NCI-H2029 (cell line): ENCODE measurements around the gene PAM.
"Not testable (repeated sequence)": the region's sequence is repeated elsewhere in the genome, so short reads cannot be mapped to it uniquely, and the experiment has no call there.

Experiments
- DNase-seq: peaks from one replicate; lab custom pipeline; 2025; lab: John Stamatoyannopoulos, UW

Gene PAM

GRCh38 chr5:102903074-102903871 lies 148.2 kb downstream of the PAM start:
- peak; percentile 18 for DNase-seq

- no peak for DNase-seq
These were observed 150.0 kb downstream of the PAM start for GRCh38 chr5:102905056-102905455.

DNA sequence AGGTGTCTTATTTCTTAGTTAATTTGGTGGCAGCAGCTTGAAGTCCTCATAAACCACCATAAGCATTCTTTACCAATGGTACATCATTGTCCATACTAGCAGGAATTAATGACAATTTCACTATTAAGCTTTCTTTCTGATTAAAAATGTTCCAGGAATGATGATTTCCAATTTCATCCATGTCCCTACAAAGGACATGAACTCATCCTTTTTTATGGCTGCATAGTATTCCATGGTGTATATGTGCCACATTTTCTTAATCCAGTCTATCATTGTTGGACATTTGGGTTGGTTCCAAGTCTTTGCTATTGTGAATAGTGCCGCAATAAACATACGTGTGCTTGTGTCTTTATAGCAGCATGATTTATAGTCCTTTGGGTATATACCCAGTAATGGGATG lies 152.0 kb downstream of the PAM start:
- not testable (repeated sequence) for DNase-seq

DNA sequence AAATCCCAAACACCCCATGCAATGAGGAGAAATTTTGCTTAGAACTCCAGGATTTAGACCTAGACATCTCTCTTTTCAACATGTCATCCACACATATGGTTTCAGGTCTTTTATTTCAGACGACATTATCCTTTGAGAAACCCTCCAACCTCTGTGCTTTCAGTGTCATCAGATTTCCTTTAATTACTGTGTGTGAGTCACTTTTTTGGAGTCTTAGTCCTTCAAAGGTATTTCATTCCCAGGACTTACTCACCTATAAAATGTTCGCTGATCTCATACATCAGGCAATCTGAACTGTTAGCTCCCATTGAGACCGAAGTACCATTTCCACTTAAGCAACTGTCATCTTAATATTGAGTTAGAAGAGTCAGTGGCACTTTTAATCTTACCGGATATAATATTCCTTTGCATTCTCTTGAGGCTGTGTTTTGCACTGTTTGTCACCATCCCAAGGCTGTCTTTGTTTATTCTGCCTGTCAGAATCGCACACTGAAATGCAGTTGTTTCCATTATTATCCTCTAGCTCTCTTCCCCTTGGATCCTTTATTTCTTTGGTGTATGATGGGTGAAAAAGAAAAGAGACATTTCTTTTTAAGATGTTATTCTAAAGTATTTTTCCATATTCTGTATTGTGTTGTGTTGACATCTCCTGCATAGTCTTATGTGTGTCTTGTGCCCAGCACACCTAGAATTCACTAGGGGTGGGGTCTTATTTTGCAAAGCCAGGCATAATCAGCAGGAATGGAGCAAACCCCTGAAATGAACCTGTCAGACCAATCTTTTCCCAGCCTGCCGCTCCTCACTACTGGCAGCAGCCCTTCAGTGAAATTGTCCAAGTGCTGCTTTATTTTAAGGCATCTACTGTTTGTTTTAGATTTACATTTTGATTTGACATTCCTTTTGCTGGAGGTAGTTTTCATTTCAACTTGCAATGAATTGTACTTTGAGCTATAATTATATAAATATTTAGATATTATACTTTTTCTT lies 155.4 kb downstream of the PAM start:
- no peak for DNase-seq

GRCh38 chr5:102911973-102912372 lies 156.9 kb downstream of the PAM start:
- DNase-seq, result no peak

GRCh38 chr5:102916109-102916508 lies 161.0 kb downstream of the PAM start:
- DNase-seq, result no peak

DNA sequence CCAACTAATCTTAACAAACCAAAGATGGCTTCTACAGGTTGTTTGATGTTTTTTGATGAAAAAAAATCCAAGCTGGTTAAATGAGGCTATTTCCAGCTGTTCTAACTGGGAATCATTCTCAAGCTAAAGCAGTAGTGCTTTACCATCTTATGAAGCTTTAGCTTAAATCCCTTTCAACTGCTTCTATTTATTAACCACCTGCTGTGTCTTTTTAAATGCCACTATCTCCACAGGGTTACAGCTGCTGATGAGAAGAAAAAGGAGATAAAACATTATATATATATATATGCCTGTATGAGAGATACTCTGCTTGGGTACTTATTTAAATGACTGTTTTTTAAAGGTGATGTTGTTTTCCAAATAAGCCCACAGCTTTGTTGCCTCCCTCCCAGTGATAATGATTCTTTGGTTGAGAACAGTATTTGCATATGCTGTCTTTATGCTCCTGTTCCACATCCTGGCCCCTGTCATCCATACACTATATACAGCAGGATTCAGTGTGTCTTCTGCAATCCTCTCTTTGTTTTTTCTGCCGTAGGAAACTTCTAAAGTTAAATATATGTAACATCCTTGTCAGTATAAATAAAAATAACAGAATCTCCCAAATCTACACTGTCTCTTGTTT lies 164.0 kb downstream of the PAM start:
- DNase-seq, result no peak

DNA sequence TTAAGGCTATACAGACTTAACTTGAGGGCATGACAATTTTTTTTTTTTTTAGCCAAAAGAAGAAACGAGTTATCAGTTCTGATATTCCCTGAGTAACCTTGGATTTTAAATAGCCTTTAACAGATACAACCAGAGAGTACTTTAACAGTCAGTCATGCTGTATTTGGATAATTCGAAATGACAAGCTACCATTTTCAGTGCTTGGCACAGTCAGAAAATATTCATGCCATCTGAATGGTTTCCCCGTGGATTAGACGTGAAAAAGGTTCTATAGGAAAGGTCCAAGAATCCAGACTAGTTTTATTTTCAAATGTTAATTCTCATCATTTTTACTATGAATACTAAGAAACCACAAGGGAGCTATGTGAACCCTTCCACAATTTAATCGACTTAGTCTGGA lies 165.7 kb downstream of the PAM start:
- DNase-seq, result no peak

- no peak for DNase-seq
These were observed 166.4 kb downstream of the PAM start for GRCh38 chr5:102921341-102922044.

GRCh38 chr5:102922111-102922720 lies 167.1 kb downstream of the PAM start:
- DNase-seq, result no peak

GRCh38 chr5:102922799-102923477 lies 167.8 kb downstream of the PAM start:
- no peak for DNase-seq

DNA sequence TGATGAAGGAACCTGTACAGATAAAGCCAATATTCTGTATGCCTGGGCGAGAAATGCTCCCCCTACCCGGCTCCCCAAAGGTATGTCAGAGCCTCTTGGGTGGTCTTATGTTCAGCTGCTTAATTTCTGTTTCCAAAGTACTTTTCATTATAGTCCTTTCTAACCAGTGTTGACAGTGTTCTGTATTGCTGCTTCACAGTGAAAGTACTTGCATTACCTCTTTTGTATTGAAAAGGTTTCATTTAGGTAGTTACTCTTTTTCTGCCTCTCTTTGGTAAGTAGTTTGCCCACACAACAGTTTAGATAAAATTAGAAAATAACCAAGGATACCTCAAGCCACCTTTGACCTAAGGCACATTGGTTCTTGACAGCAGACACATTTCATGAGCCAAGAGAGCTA lies 169.9 kb downstream of the PAM start:
- no peak for DNase-seq

GRCh38 chr5:102927007-102927406 lies 171.9 kb downstream of the PAM start:
- DNase-seq, result no peak

GRCh38 chr5:102930244-102930643 lies 175.1 kb downstream of the PAM start:
- no peak for DNase-seq

GRCh38 chr5:102931085-102931725 lies 176.1 kb downstream of the PAM start:
- DNase-seq, result no peak

DNA sequence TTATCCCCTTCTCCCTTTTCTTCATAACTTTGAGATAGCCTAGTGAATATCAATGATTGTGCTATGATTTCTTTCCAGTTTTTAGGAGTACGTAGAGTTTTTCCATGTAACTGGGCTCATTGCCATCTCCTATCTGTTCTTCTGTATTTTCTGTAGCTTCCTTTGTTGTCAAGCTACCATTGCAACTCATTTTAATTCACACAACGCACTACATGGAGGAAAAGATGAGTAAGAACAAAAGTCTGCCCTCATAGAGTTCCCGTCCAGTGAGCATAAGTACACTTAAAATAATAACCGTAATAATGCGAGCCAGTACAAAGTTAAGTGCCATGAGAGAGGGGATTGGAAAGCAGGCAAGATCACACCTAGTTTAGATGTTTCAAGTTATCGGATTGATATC lies 177.7 kb downstream of the PAM start:
- DNase-seq, result no peak

DNA sequence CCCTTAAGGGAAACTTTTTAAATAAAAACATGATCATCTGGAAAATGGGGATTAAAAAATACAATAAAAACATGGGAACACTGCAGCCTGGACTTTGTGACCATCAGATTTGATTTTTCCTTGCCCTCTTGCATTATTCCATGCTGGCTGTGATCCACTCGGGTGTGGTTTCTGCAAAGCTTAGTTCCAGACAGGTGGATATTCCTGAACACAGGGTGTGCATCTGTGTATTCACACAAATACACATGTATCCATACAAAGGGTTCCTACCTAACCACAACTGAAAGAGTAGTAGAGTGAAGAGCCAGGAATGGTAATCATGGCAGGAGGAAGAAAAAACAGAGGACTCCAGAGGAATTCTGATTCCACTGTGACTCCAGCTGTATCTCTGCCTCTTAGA lies 178.2 kb downstream of the PAM start:
- no peak for DNase-seq

DNA sequence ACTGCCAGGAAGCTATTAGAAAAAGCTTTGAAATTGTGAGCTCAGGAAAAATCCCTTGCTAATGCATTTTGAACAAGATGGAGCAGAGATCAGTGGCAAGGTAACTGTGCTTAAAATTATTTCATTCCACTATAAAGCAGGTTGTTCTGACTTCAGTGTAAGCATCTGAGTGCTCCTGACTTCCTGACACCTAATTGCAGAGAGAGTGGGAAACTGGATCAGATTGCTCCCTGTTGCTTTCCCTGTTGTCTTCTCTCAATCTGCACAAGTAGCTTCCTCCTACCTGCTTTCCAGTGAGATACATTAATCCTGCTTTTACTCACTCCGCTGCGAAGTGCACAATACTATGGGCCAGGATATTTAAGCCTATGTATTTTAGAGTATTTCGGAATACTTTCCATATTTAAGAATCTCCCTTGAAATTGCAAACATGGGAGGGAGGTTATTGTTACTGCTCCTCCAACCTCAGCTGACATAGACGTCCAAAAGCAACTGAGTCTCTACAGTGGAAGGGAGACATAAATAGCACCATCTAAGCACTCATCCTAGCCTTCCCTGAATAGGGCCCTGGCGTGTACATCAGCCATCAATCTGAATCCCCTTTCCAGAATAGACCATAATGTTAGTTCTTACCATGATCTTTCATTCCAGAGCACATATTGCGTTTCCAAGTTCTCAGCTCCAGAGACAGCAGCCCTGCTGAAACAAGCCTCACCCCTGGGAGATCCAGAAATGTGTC lies 178.8 kb downstream of the PAM start:
- DNase-seq, result no peak

DNA sequence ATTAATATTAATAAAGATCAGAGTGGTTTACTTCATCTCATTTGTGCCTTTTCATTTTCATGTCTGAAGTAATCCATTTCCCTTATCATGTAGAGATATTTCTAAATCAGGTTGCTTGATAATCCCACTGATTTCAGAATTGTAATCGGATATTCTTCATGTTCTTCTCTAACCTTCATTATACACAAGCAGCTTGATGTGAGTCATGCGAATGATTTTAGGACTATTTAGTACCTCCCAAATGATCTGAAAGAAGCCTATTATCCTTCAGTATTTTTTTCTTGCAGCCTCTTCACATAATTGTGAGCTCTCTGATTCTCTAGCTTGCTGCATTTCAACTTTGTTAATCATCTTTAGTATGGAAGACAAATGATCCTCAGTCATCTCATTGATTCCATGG lies 182.8 kb downstream of the PAM start:
- DNase-seq, result no peak

DNA sequence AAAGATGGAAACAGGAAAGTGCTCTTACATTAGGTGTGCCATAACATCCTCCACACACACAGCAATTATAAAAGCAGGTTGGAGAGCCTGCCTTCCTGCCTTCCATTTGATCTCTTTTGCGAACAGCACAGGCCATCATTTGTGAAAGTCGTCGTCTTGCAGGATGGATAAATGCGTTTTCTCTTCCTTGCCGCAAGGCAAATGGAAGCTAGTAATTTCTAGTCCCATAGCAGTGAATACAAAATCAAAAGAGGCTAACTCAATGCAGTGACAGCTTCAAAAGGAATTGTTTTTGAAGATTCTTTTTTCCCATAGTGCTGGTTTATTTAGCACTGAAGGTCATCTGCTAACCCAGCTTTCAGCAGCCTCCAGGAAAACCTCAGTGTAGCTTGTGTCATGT lies 186.0 kb downstream of the PAM start:
- DNase-seq, result no peak
